Measurements from ENCODE around the gene PXK.

Gene PXK

GRCh38 chr3:58296843-58297242 is 35.8 kb upstream of the PXK start:
- Histone ChIP-seq H3K9ac (no peak overlapping the region), H3K4me1 (ENCODE audit: low read depth, poor library complexity, severe bottlenecking) (no peaks in the 10 kb centered on the region), H3K27ac (no peak overlapping the region)

GRCh38 chr3:58298190-58298589 is 34.5 kb upstream of the PXK start:
- Histone ChIP-seq H3K36me3 (ENCODE audit: insufficient read depth) (no peaks in the 10 kb centered on the region), H3K4me2 (no peak overlapping the region), H3K79me2 (ENCODE audit: insufficient read depth, low read depth) (no peaks in the 10 kb centered on the region), H3K4me1 (ENCODE audit: low read depth, poor library complexity, severe bottlenecking) (no peaks in the 10 kb centered on the region), H3K4me3 (IDR thresholded peaks at IDR 0.05; ENCODE audit: insufficient read depth, low read depth, low read length) (no peak overlapping the region), H2AFZ (ENCODE audit: low read depth) (no peak overlapping the region), H3K27ac (no peak overlapping the region), H3K27me3 (ENCODE audit: insufficient read depth, low read depth) (no peaks in the 10 kb centered on the region), H4K20me1 (ENCODE audit: insufficient read depth) (no peaks in the 10 kb centered on the region), H3K9ac (no peak overlapping the region)
- no peak for TF ChIP-seq CTCF (conservative IDR thresholded peaks at IDR 0.05; ENCODE audit: low read depth, low read length)

More at GRCh38 chr3:58296843-58297242, 35.8 kb upstream of the PXK start:
- H4K20me1 ChIP-seq (ENCODE audit: insufficient read depth) = no peaks in the 10 kb centered on the region
- H3K4me3 ChIP-seq (IDR thresholded peaks at IDR 0.05; ENCODE audit: insufficient read depth, low read depth, low read length) = no peak overlapping the region
- H3K79me2 ChIP-seq (ENCODE audit: insufficient read depth, low read depth) = no peaks in the 10 kb centered on the region
- TF ChIP-seq CTCF (conservative IDR thresholded peaks at IDR 0.05; ENCODE audit: low read depth, low read length) = no peak
- no peak overlapping the region for H2AFZ ChIP-seq (ENCODE audit: low read depth)
- no peak overlapping the region for H3K4me2 ChIP-seq
- H3K36me3 ChIP-seq (ENCODE audit: insufficient read depth) = no peaks in the 10 kb centered on the region
- H3K27me3 ChIP-seq (ENCODE audit: insufficient read depth, low read depth) = no peaks in the 10 kb centered on the region

GRCh38 chr3:58299075-58299474 is 33.6 kb upstream of the PXK start:
- H3K9ac ChIP-seq = no peak overlapping the region

GRCh38 chr3:58299839-58300516 is 32.7 kb upstream of the PXK start:
- Histone ChIP-seq H2AFZ (ENCODE audit: low read depth) (no peak overlapping the region), H3K4me3 (IDR thresholded peaks at IDR 0.05; ENCODE audit: insufficient read depth, low read depth, low read length) (no peak overlapping the region), H4K20me1 (ENCODE audit: insufficient read depth) (no peaks in the 10 kb centered on the region), H3K27ac (no peak overlapping the region), H3K79me2 (ENCODE audit: insufficient read depth, low read depth) (no peaks in the 10 kb centered on the region), H3K36me3 (ENCODE audit: insufficient read depth) (no peaks in the 10 kb centered on the region), H3K9ac (no peak overlapping the region), H3K4me2 (no peak overlapping the region), H3K27me3 (ENCODE audit: insufficient read depth, low read depth) (no peaks in the 10 kb centered on the region), H3K4me1 (ENCODE audit: low read depth, poor library complexity, severe bottlenecking) (no peaks in the 10 kb centered on the region)
- TF ChIP-seq CTCF (conservative IDR thresholded peaks at IDR 0.05; ENCODE audit: low read depth, low read length) = peak; percentile 54

More at GRCh38 chr3:58299075-58299474, 33.6 kb upstream of the PXK start:
- H3K79me2 ChIP-seq (ENCODE audit: insufficient read depth, low read depth) = no peaks in the 10 kb centered on the region
- H3K4me1 ChIP-seq (ENCODE audit: low read depth, poor library complexity, severe bottlenecking) = no peaks in the 10 kb centered on the region
- H4K20me1 ChIP-seq (ENCODE audit: insufficient read depth) = no peaks in the 10 kb centered on the region
- no peak overlapping the region for H3K4me2 ChIP-seq
- H3K4me3 ChIP-seq (IDR thresholded peaks at IDR 0.05; ENCODE audit: insufficient read depth, low read depth, low read length) = no peak overlapping the region
- no peak for TF ChIP-seq CTCF (conservative IDR thresholded peaks at IDR 0.05; ENCODE audit: low read depth, low read length)
- no peaks in the 10 kb centered on the region for H3K27me3 ChIP-seq (ENCODE audit: insufficient read depth, low read depth)
- H2AFZ ChIP-seq (ENCODE audit: low read depth) = no peak overlapping the region
- no peak overlapping the region for H3K27ac ChIP-seq
- no peaks in the 10 kb centered on the region for H3K36me3 ChIP-seq (ENCODE audit: insufficient read depth)

Measured in KMS-11 (cell line).